ENCODE measurements around the gene PRDM8. TPM values are rescaled to one million over a fixed set of nuclear protein-coding genes. Genes with fewer than 3 reads are reported as not detected.
A peak's percentile ranks its signal among the peaks of the same experiment; 100 is the strongest.

PRDM8 gene
- total and polyA plus RNA-seq, 9 donors = 4.7 to 17.9 (median 12.1) TPM

DNA sequence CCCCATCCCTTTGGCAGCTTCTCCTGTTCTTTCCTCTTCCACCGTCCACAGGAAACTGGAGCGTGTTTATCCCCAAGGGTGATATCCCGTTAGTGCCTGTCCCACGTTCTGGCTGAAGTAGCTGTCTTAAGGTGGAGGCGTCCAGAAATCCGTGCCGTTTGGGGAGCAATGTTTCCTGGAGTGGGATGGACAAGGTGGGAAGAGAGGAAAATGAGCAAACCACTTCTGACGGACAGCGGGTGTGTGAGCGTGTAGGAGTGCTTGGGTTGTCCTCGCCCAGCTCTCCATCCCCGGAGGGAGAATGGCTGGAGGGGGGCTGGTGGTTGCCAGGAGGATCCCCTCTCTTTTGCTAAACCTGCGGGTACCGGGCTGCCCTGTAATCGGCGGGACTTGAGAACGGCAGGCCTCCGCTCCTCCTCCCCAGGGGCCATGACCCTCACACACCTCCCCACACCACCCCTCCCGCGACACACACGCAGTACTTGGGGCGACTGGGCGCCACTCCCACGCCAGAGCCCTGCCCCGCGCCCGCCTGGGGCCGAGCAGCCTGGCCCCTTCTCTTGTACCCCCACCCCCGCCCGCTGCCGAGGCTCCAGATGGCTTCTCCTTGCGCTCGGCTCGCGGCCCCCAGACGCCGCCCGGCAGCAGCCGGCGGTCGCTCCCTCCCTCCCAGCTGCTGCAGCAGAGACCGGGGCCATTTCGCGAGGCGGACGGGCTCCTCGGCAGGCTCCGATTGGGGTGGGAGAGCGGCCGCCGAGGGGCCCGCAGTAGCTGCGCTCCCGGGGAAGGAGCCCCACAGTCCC lies 13.9 kb upstream of the PRDM8 start:
- Histone ChIP-seq H3K36me3 (ENCODE audit: control insufficient read depth, insufficient read depth, low read length) (no peaks in the 10 kb centered on the region), H3K27me3 (ENCODE audit: control insufficient read depth, insufficient read depth, low read length) (peaks cover 59% of the 10 kb centered on the region), H3K4me1 (ENCODE audit: control insufficient read depth, insufficient read depth, low read length) (peaks cover 32% of the 10 kb centered on the region), H3K4me3 (ENCODE audit: low read length) (peak overlapping the region; percentile 72), H3K27ac (ENCODE audit: low read length) (peak overlapping the region; percentile 91), H3K9me3 (replicated peaks; ENCODE audit: control insufficient read depth, low read depth, low read length) (peaks cover 7% of the 10 kb centered on the region)
- peak; percentile 91 for DNase-seq
- 2% methylated on average over 31 of the region's 54 CpGs for WGBS (ENCODE audit: insufficient coverage)

DNA sequence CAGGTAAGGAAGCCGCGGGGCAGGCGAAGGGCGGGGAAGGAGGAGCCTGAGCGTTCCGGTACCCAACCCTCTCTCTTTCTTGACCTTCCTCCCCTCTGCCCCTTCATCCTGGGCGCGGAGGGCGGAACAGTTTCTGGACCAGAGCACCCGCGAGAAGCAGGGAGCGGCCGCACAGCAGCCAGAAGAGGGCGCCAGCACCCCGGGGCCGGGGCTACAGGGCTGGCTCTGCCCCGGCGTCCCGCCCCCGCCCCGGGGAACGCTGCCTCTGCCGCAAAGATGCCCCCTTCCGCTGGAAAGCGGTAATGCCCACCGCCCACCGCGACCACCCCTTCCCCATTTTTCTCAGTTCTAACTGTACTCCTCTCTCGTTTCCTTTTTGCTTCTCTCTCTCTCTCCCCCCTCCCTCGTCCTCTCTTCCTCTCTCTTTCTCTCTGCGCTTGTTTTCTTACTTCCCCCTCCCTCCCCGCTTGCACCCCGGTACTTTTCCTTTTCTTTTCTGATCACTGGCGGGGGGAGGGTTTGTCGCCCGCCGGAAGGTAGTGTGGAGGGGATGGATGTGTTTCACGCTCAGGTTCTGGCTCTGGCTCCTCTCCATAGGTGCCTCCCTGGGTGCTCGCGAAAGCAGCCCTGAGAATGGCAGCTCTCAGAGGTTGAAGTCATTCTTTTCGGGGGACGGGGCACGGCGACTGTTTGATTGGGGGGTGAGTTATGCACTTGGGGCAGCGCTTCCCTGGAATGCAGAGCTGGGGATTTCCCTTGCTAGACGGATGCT lies 13.1 kb upstream of the PRDM8 start:
- H3K27me3 ChIP-seq (ENCODE audit: control insufficient read depth, insufficient read depth, low read length) = peaks cover 67% of the 10 kb centered on the region
- DNase-seq = peak; percentile 95
- peak overlapping the region; percentile 91 for H3K27ac ChIP-seq (ENCODE audit: low read length)

DNA sequence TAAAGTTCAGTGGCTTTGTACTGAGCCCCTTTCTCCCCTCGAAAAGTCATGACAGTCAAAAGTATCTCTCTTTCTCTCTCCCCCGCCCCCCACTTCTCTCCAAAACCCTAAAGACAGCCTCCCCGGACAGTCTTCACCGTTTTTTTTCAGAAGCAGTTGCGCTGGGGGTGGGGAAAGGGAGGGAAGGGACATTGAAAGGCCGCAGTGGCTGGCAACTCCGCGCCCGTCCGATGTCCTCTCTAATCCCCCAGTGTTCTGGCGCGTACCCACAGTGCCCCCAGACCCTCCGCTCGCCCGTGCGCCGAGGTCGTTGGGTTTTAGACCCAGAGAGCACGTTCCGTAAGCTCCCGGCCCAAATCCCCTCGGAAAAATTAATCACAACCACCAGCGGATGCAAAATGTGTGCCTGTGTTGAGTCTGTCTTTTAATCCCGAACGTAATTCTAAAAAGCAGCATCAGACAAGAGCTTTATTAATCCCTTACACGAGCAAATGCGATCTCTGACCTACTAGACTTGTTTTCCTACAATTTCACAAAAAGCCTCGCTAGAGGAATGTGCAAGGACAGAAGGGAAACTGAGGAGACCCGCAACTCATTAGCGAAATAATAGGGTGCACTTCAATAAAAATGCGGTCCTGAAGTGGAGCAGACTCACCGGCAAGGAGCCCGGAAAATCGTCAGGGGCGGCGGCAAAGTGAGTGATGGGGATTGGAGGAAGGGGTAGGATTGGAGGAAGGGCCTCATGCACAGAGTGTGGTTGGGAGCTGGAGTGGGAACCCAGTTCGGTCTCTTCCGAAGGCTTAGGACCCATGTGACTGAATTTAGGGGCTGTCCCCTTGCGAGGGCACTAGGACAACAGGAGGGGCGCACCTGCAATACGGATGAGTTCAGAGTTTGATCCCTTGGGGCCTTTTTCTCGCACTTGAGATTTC lies 12.2 kb upstream of the PRDM8 start:
- peak overlapping the region; percentile 91 for H3K27ac ChIP-seq (ENCODE audit: low read length)
- under 1% methylated on average over 26 of the region's 42 CpGs for WGBS (ENCODE audit: insufficient coverage)
- H3K4me1 ChIP-seq (ENCODE audit: control insufficient read depth, insufficient read depth, low read length) = peaks cover 40% of the 10 kb centered on the region
- H3K36me3 ChIP-seq (ENCODE audit: control insufficient read depth, insufficient read depth, low read length) = no peaks in the 10 kb centered on the region
- no peaks in the 10 kb centered on the region for H3K9me3 ChIP-seq (replicated peaks; ENCODE audit: control insufficient read depth, low read depth, low read length)
- peak; percentile 82 for DNase-seq
- H3K4me3 ChIP-seq (ENCODE audit: low read length) = peak overlapping the region; percentile 72
- peaks cover 75% of the 10 kb centered on the region for H3K27me3 ChIP-seq (ENCODE audit: control insufficient read depth, insufficient read depth, low read length)

More for the DNA sequence above, 13.1 kb upstream of the PRDM8 start:
- Histone ChIP-seq H3K9me3 (replicated peaks; ENCODE audit: control insufficient read depth, low read depth, low read length) (peaks cover 2% of the 10 kb centered on the region), H3K4me3 (ENCODE audit: low read length) (peak overlapping the region; percentile 72), H3K4me1 (ENCODE audit: control insufficient read depth, insufficient read depth, low read length) (peaks cover 35% of the 10 kb centered on the region), H3K36me3 (ENCODE audit: control insufficient read depth, insufficient read depth, low read length) (no peaks in the 10 kb centered on the region)
- WGBS (ENCODE audit: insufficient coverage) = under 1% methylated on average over 34 of the region's 46 CpGs

DNA sequence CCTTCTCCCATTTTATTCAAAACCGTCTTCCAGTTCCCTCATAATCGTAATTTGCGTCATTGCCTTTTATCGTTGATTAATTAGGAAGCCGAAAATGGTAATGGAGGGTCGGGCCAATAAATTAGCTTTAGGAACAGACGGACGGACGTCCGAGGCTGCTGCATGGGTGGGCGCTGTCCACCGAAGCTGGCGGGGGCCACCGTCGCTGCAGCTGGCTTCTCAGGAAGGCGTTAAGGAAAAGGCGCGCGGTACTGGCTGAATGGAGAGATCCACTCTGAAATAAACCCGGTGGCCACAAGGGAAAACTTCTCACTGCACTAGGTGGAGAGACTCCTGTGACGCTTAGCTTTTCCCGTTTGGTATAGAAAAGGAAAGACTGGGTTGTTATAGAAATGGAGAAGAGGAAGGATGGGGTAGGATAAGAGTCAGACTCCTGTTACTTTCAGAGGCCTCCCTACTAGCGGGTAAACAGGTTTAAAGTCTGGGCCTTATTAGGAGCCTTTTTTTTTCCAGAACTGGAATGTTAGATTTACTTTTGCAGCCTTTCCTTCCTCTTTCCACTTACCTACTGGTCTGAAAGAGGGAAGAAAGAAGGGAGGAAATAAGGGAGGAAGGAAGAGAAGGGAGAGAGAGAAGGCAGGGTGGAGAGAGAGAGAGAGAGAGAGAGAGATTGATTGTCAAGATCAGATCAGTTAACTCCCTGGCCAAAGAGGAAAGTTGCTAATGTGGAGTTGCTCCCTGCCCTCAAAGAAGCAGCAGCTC lies 11.3 kb upstream of the PRDM8 start:
- 12% methylated on average over 17 of the region's 23 CpGs for WGBS (ENCODE audit: insufficient coverage)
- DNase-seq = peak; percentile 59

DNA sequence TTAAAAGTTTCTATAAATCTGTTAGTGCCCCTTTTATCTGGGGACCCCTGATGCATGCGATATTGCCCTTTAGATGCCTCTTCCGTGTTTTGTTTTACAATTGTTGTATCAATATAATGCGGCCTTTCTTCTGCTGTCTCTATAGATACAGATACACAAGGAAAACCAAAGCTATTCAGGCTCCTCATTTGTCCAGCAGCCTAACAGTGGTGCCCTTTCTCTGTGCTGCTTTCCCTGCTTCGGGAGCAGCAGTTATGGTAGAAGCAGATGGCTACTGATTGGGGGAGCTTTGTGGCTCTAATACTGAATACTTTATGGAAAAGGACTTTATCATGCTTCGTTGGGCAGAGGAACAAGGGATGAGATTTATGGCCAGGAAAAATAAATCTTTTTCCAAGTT lies 10.6 kb upstream of the PRDM8 start:
- Histone ChIP-seq H3K4me3 (ENCODE audit: low read length) (no peak overlapping the region), H3K4me1 (ENCODE audit: control insufficient read depth, insufficient read depth, low read length) (peaks cover 42% of the 10 kb centered on the region), H3K36me3 (ENCODE audit: control insufficient read depth, insufficient read depth, low read length) (no peaks in the 10 kb centered on the region), H3K9me3 (replicated peaks; ENCODE audit: control insufficient read depth, low read depth, low read length) (no peaks in the 10 kb centered on the region), H3K27ac (ENCODE audit: low read length) (no peak overlapping the region), H3K27me3 (ENCODE audit: control insufficient read depth, insufficient read depth, low read length) (peaks cover 82% of the 10 kb centered on the region)
- no peak for DNase-seq
- WGBS (ENCODE audit: insufficient coverage) = 50% methylated on average over 2 of the region's 5 CpGs

More for the DNA sequence above, 11.3 kb upstream of the PRDM8 start:
- H3K9me3 ChIP-seq (replicated peaks; ENCODE audit: control insufficient read depth, low read depth, low read length) = no peaks in the 10 kb centered on the region
- H3K27me3 ChIP-seq (ENCODE audit: control insufficient read depth, insufficient read depth, low read length) = peaks cover 82% of the 10 kb centered on the region
- peaks cover 42% of the 10 kb centered on the region for H3K4me1 ChIP-seq (ENCODE audit: control insufficient read depth, insufficient read depth, low read length)
- no peaks in the 10 kb centered on the region for H3K36me3 ChIP-seq (ENCODE audit: control insufficient read depth, insufficient read depth, low read length)
- peak overlapping the region; percentile 72 for H3K4me3 ChIP-seq (ENCODE audit: low read length)
- H3K27ac ChIP-seq (ENCODE audit: low read length) = peak overlapping the region; percentile 91

DNA sequence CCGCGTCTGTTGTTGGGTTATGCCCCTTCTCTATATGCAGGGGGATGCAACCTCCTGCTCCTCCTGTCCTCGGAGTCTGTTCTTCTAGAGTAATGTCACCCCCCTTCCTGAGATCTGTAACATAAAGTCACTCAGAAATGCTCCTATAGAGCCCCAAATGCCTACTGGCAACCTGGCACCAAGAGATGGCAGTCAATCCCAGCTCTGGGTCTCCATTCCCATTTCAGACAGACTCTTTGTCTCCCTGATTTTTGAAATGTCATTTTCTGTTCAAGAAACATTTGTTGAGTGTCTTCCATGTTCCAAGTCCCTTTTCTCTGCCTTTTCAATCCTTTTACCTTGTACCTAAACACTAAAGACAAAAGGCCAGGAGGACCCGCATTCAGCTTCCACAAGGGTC lies 9.6 kb upstream of the PRDM8 start:
- Histone ChIP-seq H3K27ac (ENCODE audit: low read length) (no peak overlapping the region), H3K9me3 (replicated peaks; ENCODE audit: control insufficient read depth, low read depth, low read length) (no peaks in the 10 kb centered on the region), H3K27me3 (ENCODE audit: control insufficient read depth, insufficient read depth, low read length) (peaks cover 79% of the 10 kb centered on the region), H3K4me3 (ENCODE audit: low read length) (no peak overlapping the region), H3K36me3 (ENCODE audit: control insufficient read depth, insufficient read depth, low read length) (no peaks in the 10 kb centered on the region), H3K4me1 (ENCODE audit: control insufficient read depth, insufficient read depth, low read length) (peaks cover 38% of the 10 kb centered on the region)
- 86% methylated on average over 1 of the region's 4 CpGs for WGBS (ENCODE audit: insufficient coverage)
- no peak for DNase-seq

DNA sequence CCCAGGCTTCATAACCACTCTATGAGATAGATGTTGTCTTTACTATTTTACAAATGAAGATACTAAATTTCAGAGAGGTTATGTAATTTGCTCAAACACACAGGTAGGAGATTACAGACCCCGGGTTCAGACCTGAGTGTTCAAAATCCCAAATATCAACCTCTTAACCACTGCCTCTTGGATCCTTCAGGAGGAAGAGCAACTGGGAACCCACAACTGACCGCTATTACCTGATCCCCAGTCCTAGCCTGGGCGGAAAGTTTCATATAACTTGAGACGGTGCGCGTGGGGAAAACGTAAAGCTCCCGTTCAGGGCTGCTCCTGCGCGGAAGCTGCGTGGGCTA lies 8.9 kb upstream of the PRDM8 start:
- DNase-seq = no peak
- Histone ChIP-seq H3K36me3 (ENCODE audit: control insufficient read depth, insufficient read depth, low read length) (no peaks in the 10 kb centered on the region), H3K27me3 (ENCODE audit: control insufficient read depth, insufficient read depth, low read length) (peaks cover 77% of the 10 kb centered on the region), H3K9me3 (replicated peaks; ENCODE audit: control insufficient read depth, low read depth, low read length) (no peaks in the 10 kb centered on the region), H3K4me1 (ENCODE audit: control insufficient read depth, insufficient read depth, low read length) (peaks cover 32% of the 10 kb centered on the region), H3K4me3 (ENCODE audit: low read length) (no peak overlapping the region), H3K27ac (ENCODE audit: low read length) (no peak overlapping the region)
- 66% methylated on average over 9 of the region's 11 CpGs for WGBS (ENCODE audit: insufficient coverage)

DNA sequence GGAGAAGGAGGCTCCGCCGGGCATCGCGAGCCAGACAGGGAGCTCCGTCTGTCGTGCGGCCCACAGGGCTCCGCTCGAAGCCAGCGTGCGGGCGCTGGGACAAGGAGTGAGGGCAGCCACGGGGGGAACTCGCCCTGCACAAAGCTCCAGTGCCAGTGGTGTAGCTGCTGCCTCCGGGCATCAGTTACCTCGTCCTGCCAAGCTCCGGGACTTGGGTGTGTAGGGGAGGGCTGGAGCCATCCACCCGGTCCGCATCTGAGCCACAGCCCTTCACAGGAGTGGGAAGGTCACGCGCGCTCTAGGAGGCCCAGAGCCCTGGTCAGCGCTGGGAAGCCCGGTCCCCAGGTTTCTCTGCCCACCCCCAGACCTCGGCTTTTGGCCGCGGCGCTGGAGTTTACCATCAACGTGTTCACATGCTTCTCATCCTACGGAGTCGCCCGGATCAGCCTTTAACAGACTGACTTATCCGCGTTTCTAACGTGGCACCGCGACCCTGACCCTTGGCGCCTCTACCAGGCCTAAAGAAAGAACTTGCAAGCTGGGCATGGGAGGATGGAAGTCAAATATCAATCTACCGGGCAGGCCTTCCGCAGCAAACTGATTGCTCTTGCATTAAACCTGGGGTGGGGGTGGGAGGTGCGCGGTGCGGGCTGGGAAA lies 8.4 kb upstream of the PRDM8 start:
- Histone ChIP-seq H3K36me3 (ENCODE audit: control insufficient read depth, insufficient read depth, low read length) (no peaks in the 10 kb centered on the region), H3K27me3 (ENCODE audit: control insufficient read depth, insufficient read depth, low read length) (peaks cover 75% of the 10 kb centered on the region), H3K4me1 (ENCODE audit: control insufficient read depth, insufficient read depth, low read length) (peaks cover 29% of the 10 kb centered on the region), H3K9me3 (replicated peaks; ENCODE audit: control insufficient read depth, low read depth, low read length) (no peaks in the 10 kb centered on the region), H3K27ac (ENCODE audit: low read length) (no peak overlapping the region), H3K4me3 (ENCODE audit: low read length) (no peak overlapping the region)
- no peak for DNase-seq
- WGBS (ENCODE audit: insufficient coverage) = 58% methylated on average over 37 of the region's 43 CpGs

DNA sequence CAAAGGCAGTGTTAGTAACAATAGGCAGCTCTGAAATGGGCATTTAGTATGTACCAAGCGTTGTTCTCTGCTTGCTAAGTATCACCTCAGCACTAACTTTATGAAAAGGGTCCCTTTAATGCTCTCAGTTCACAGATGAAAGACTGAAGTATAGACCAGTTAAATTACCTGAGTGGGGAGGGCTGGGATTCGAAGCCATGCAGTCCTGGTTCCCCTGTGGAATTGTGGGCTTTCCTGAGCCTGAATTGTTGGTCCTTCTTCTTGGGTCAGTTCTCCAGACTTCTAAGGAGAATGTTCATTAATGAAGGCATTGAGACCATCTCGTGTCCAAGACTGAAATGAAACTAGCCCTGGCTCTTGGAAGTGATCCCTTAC lies 7.7 kb upstream of the PRDM8 start:
- peaks cover 28% of the 10 kb centered on the region for H3K4me1 ChIP-seq (ENCODE audit: control insufficient read depth, insufficient read depth, low read length)
- H3K36me3 ChIP-seq (ENCODE audit: control insufficient read depth, insufficient read depth, low read length) = no peaks in the 10 kb centered on the region
- no peak overlapping the region for H3K27ac ChIP-seq (ENCODE audit: low read length)
- H3K27me3 ChIP-seq (ENCODE audit: control insufficient read depth, insufficient read depth, low read length) = peaks cover 69% of the 10 kb centered on the region
- H3K4me3 ChIP-seq (ENCODE audit: low read length) = no peak overlapping the region
- 43% methylated on average over 2 of the region's 3 CpGs for WGBS (ENCODE audit: insufficient coverage)
- DNase-seq = no peak
- no peaks in the 10 kb centered on the region for H3K9me3 ChIP-seq (replicated peaks; ENCODE audit: control insufficient read depth, low read depth, low read length)

Measured in muscle of leg (tissue), 11 donors.